HepG2 (cell line): ENCODE data around the gene EEF1AKMT4. TPM values are rescaled to one million over a fixed set of nuclear protein-coding genes. Genes with fewer than 3 reads are reported as not detected.

Experiments
- ATAC-seq: fragments of 200-7000 bp; cut with Tn5 transposase; 3 replicates; pipeline ENCODE4 v1.9.1; 2020; ENCODE audit warnings: mild to moderate bottlenecking, moderate library complexity
- BruUV-seq: library from RNA; stranded (reverse); fragments of 400-500 nt; replicated peaks from 2 replicates; lab custom pipeline; 2021; lab: Mats Ljungman, UMichigan
- CTCF ChIA-PET: fragments of 300-600 bp; formaldehyde crosslinking; extraction: SDS; loops from one replicate; lab custom pipeline; 2021; ENCODE audit warnings: low total read pairs, inconsistent platforms, low intra/inter-chr PET ratio; lab: Yijun Ruan, JAX
- POLR2A ChIA-PET: fragments of 350-600 bp; sonication (Branson Sonifier 250); formaldehyde crosslinking; loops from one replicate; lab custom pipeline; 2020; ENCODE audit warnings: antibody characterized with exemption, inconsistent platforms; lab: Yijun Ruan, JAX
- DNase-seq: peaks from one replicate; pipeline ENCODE4 v3.0.0-alpha.2; 2015; ENCODE audit warnings: low spot score
- FAIRE-seq: peaks from 3 replicates; lab custom pipeline; 2011; peaks lifted over from hg19 to GRCh38; lab: Jason Lieb, UNC
- H2AFZ ChIP-seq: one replicate; pipeline ENCODE4 v1.6.1; 2011; ENCODE audit warnings: low read length, inconsistent platforms
- H3K27ac ChIP-seq: fragments of 300-600 bp; 3 replicates; pipeline ENCODE4 v1.8.0; 2011; ENCODE audit warnings: mixed run types, mild to moderate bottlenecking, mixed read lengths, low read length, inconsistent platforms; ENCODE audit not compliant: insufficient read depth; ENCODE audit errors: extremely low read length
- H3K27me3 ChIP-seq, 2 experiments: fragments of 200-600 bp in 1 of 2; 2 replicates in 1 of 2; 3 replicates in 1 of 2; pipeline versions ENCODE4 v1.6.0 to v1.8.0; 2011; ENCODE audit warnings: low read length in 2 of 2, mild to moderate bottlenecking in 2 of 2, moderate library complexity in 2 of 2, inconsistent platforms in 1 of 2; ENCODE audit not compliant: insufficient read depth in 2 of 2, control insufficient read depth in 1 of 2
- H3K36me3 ChIP-seq, 2 experiments: fragments of 200-600 bp in 1 of 2; replicated peaks in 1 of 2; 2 replicates in 1 of 2; 3 replicates in 1 of 2; pipeline versions ENCODE4 v1.5.1 to v1.8.0; 2011; ENCODE audit warnings: low read length in 2 of 2, inconsistent platforms in 1 of 2; ENCODE audit not compliant: insufficient read depth in 2 of 2, control insufficient read depth in 1 of 2
- H3K4me1 ChIP-seq: 2 replicates; pipeline ENCODE4 v1.5.1; 2012; ENCODE audit warnings: low read length, inconsistent platforms; ENCODE audit not compliant: insufficient read depth
- H3K4me2 ChIP-seq: 2 replicates; pipeline ENCODE4 v1.6.0; 2011; ENCODE audit warnings: low read depth, low read length, inconsistent platforms
- H3K4me3 ChIP-seq, 3 experiments: fragments of 200-600 bp in 1 of 3; sonication (generic), shearing (Covaris generic) in 1 of 3; replicated peaks in 1 of 3; 2 replicates each; pipeline ENCODE4 v1.5.1; 2011 to 2016; ENCODE audit warnings: low read length in 3 of 3, inconsistent platforms in 2 of 3, low read depth in 2 of 3, mild to moderate bottlenecking in 2 of 3, control low read depth in 1 of 3, mixed read lengths in 1 of 3; ENCODE audit not compliant: insufficient read depth in 1 of 3
- H3K79me2 ChIP-seq: one replicate; pipeline ENCODE4 v1.6.1; 2011; ENCODE audit warnings: low read length, inconsistent platforms; ENCODE audit not compliant: insufficient read depth
- H3K9ac ChIP-seq: 2 replicates; pipeline ENCODE4 v1.6.0; 2011; ENCODE audit warnings: mild to moderate bottlenecking, low read depth, low read length, inconsistent platforms; ENCODE audit not compliant: insufficient read depth
- H3K9me3 ChIP-seq: 2 replicates; pipeline ENCODE4 v1.5.1; 2012; ENCODE audit warnings: mild to moderate bottlenecking, low read length
- H4K20me1 ChIP-seq: 2 replicates; pipeline ENCODE4 v1.6.0; 2011; ENCODE audit warnings: inconsistent platforms, mild to moderate bottlenecking, low read length, moderate library complexity; ENCODE audit not compliant: insufficient read depth
- ARHGAP35 ChIP-seq: sonication (generic); formaldehyde crosslinking; IDR thresholded peaks from 2 replicates; pipeline ENCODE4 v1.9.0; 2022; ENCODE audit warnings: mild to moderate bottlenecking, inconsistent platforms, moderate library complexity, missing genetic modification reagents, borderline replicate concordance
- SP5 ChIP-seq: IDR thresholded peaks from 2 replicates; pipeline ENCODE4 v1.6.1; 2016; ENCODE audit warnings: low read depth, borderline replicate concordance
- ZFP62 ChIP-seq: sonication (generic); formaldehyde crosslinking; IDR thresholded peaks from 2 replicates; pipeline ENCODE4 v1.4.0; 2020; ENCODE audit warnings: missing genetic modification reagents
- ZFP82 ChIP-seq: sonication (generic); formaldehyde crosslinking; IDR thresholded peaks from 2 replicates; pipeline ENCODE4 v1.5.1; 2020; ENCODE audit warnings: mild to moderate bottlenecking, missing genetic modification reagents, borderline replicate concordance
- ZNF24 ChIP-seq: fragments of 450-650 bp; IDR thresholded peaks from 2 replicates; pipeline ENCODE4 v1.6.1; 2017; ENCODE audit warnings: antibody characterized with exemption, mild to moderate bottlenecking
- ZNF331 ChIP-seq: sonication (generic); formaldehyde crosslinking; IDR thresholded peaks from 2 replicates; pipeline ENCODE4 v1.4.0; 2020; ENCODE audit warnings: missing genetic modification reagents
- ZNF746 ChIP-seq: sonication (generic); formaldehyde crosslinking; IDR thresholded peaks from 2 replicates; pipeline ENCODE4 v1.8.0; 2022; ENCODE audit warnings: mild to moderate bottlenecking, missing genetic modification reagents
- ZNF749 ChIP-seq: sonication (generic); formaldehyde crosslinking; IDR thresholded peaks from 2 replicates; pipeline ENCODE4 v1.8.0; 2022; ENCODE audit warnings: mild to moderate bottlenecking, missing genetic modification reagents, moderate library complexity, borderline replicate concordance
- ZNF768 ChIP-seq: sonication (generic); formaldehyde crosslinking; IDR thresholded peaks from 2 replicates; pipeline ENCODE4 v1.4.0; 2020; ENCODE audit warnings: missing genetic modification reagents
- WGBS: methylation state at CpG from one replicate; pipeline ENCODE4 v1.1.6; 2017; ENCODE audit warnings: low lambda C conversion rate; 5-methylcytosine and 5-hydroxymethylcytosine counted together
- in situ Hi-C: cut with HindIII; loops from 2 replicates; pipeline ENCODE4 v1.10.0; 2017; ENCODE audit warnings: low pct_unique_long_range_greater_than_20kb; ENCODE audit not compliant: extremely low pct_ligation_motif_present
- intact Hi-C: fragments of 100-400 bp; cut with micrococcal nuclease; formaldehyde crosslinking; loops from one replicate; pipeline ENCODE4 v1.10.0; 2022; ENCODE audit not compliant: unreplicated experiment
- polyA plus RNA-seq, 8 experiments: library from polyadenylated mRNA; depleted of rRNA in 3 of 8; stranded (reverse) in 7 of 8; unstranded in 1 of 8; fragments of >200 nt; fragmentation: Illumina TruSeq in 4 of 8; extraction: Trizol in 4 of 8; gene quantifications; 2 replicates each; pipeline versions ENCODE4 v1.2.1 to v1.2.3, GENCODE V29; 2011 to 2016; ENCODE audit warnings: low read depth in 4 of 8, missing spikeins in 1 of 8, mixed read lengths in 1 of 8; ENCODE audit not compliant: insufficient read depth in 1 of 8
- total RNA-seq, 5 experiments: library from RNA; depleted of rRNA; stranded (reverse); fragments of >200 nt; fragmentation: Illumina TruSeq; extraction: Trizol; gene quantifications; 2 replicates each; pipeline ENCODE4 v1.2.3, GENCODE V29; 2016; ENCODE audit warnings: low read depth in 1 of 5
- TF ChIP-seq, protein P1 (sequence below): sonication (generic); formaldehyde crosslinking; IDR thresholded peaks from 2 replicates; pipeline ENCODE4 v1.4.0; 2020; ENCODE audit warnings: missing genetic modification reagents, borderline replicate concordance
- TF ChIP-seq, protein P2 (sequence below): sonication (generic); formaldehyde crosslinking; conservative IDR thresholded peaks from 2 replicates; pipeline ENCODE4 v1.8.0; 2022; ENCODE audit warnings: missing genetic modification reagents

Gene EEF1AKMT4
- total and polyA plus RNA-seq, 2 of the 13 experiments (the other 11 are each of a cell fraction or from before 2014, with no cell fraction given): 13.1 to 15.8 TPM

DNA sequence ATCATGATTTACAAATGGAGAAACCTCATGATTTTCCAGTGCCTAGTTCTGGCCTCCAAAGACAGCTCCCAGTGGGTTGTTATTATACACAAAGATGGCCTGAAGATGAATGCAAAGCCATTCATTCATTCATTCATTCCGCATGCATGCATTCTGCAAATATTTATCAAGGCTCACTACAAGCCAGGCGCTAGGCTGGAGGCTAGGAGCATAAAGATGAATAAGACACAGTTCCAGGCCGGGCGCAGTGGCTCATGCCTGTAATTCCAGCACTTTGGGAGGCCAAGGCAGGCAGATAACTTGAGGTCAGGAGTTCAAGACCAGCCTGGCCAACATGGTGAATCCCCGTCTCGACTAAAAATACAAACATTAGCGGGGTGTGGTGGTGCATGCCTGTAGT, 47.1 kb downstream of the EEF1AKMT4 start:
- ATAC-seq (no peak), FAIRE-seq (no peak), DNase-seq (no peak)
- BruUV-seq: no TSS peak
- WGBS: 18% methylated on average over 7 of the region's 7 CpGs
- Histone ChIP-seq H3K79me2 (peaks cover 22% of the 10 kb centered on the region), H3K27me3 (peaks cover 0 to 2% of the 10 kb centered on the region in 2 experiments; a peak in 1 of 5 replicates), H3K36me3 (peaks cover 2 to 11% of the 10 kb centered on the region in 2 experiments; a peak in 4 of 5 replicates), H3K4me1 (peaks cover 63% of the 10 kb centered on the region), H3K27ac (no peak overlapping the region), H3K4me2 (no peak overlapping the region), H4K20me1 (no peaks in the 10 kb centered on the region), H3K4me3 (no peak overlapping the region), H2AFZ (no peak overlapping the region), H3K9me3 (no peaks in the 10 kb centered on the region), H3K9ac (no peak overlapping the region)
- intact Hi-C loops (no loop called here), in situ Hi-C loops (no loop called here)
- TF ChIP-seq ZFP82 (CRISPR knock-in tag) (no peak), ZFP62 (CRISPR knock-in tag) (no peak), ZNF24 (peak; percentile 61; the same call in 1 of the 2 replicates)
- POLR2A ChIA-PET: no interaction called here
- CTCF ChIA-PET: no interaction called here

GRCh38 chr3:184298759-184299487, 49.5 kb downstream of the EEF1AKMT4 start, which contains the start of gene PSMD2:
TSS of gene PSMD2 (plus strand) at chr3:184299241. CDS start at chr3:184299267, 26 bp downstream.
- Histone ChIP-seq H3K4me3 (peak within 1 kb of the TSS; percentile 96 to 99 (median 98)), H3K36me3 (peaks cover 17 to 34% of the 10 kb centered on the region in 2 experiments; a peak in 4 of 5 replicates), H3K9ac (peak within 1 kb of the TSS; percentile 87), H3K9me3 (no peaks in the 10 kb centered on the region), H2AFZ (peak within 1 kb of the TSS; percentile 88), H3K27me3 (no peaks in the 10 kb centered on the region; a peak in 1 of 5 replicates), H3K4me1 (peaks cover 47% of the 10 kb centered on the region), H3K79me2 (peaks cover 25% of the 10 kb centered on the region), H3K4me2 (peak within 1 kb of the TSS; percentile 94), H3K27ac (peak within 1 kb of the TSS; percentile 66), H4K20me1 (no peaks in the 10 kb centered on the region)
- POLR2A ChIA-PET: interaction anchor here (1.0 kb wide), 1 partner anchor 16 kb away, joined by 4 read pairs; no protein-coding TSS in a partner anchor
- CTCF ChIA-PET: no interaction called here
- 0% methylated on average over 15 of the region's 78 CpGs for WGBS
- DNase-seq (peak; percentile 91), ATAC-seq (peak; percentile 97), FAIRE-seq (peak; percentile 26)
- in situ Hi-C loops (no loop called here), intact Hi-C loops (loop anchor here (2.0 kb wide), 1 partner anchor 36 kb away; no protein-coding TSS in a partner anchor)
- no TSS peak for BruUV-seq
- TF ChIP-seq, protein P1, sequence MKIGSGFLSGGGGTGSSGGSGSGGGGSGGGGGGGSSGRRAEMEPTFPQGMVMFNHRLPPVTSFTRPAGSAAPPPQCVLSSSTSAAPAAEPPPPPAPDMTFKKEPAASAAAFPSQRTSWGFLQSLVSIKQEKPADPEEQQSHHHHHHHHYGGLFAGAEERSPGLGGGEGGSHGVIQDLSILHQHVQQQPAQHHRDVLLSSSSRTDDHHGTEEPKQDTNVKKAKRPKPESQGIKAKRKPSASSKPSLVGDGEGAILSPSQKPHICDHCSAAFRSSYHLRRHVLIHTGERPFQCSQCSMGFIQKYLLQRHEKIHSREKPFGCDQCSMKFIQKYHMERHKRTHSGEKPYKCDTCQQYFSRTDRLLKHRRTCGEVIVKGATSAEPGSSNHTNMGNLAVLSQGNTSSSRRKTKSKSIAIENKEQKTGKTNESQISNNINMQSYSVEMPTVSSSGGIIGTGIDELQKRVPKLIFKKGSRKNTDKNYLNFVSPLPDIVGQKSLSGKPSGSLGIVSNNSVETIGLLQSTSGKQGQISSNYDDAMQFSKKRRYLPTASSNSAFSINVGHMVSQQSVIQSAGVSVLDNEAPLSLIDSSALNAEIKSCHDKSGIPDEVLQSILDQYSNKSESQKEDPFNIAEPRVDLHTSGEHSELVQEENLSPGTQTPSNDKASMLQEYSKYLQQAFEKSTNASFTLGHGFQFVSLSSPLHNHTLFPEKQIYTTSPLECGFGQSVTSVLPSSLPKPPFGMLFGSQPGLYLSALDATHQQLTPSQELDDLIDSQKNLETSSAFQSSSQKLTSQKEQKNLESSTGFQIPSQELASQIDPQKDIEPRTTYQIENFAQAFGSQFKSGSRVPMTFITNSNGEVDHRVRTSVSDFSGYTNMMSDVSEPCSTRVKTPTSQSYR (CRISPR knock-in tag): peak; percentile 63; the same call in 1 of the 2 replicates
- TF ChIP-seq ZNF746 (CRISPR knock-in tag) (0 out of 2 replicates have a peak, but pooled peaks have one; percentile 29), ZNF749 (0 out of 2 replicates have a peak, but pooled peaks have one; percentile 25), ZNF768 (CRISPR knock-in tag) (peak; percentile 63), SP5 (CRISPR knock-in tag) (peak; percentile 72; the same call in 1 of the 2 replicates), ZNF331 (CRISPR knock-in tag) (peak; percentile 57; the same call in 1 of the 2 replicates), ZFP82 (CRISPR knock-in tag) (0 out of 2 replicates have a peak, but pooled peaks have one; percentile 40), ARHGAP35 (CRISPR knock-in tag) (peak; percentile 71; the same call in 1 of the 2 replicates)
- TF ChIP-seq, protein P2, sequence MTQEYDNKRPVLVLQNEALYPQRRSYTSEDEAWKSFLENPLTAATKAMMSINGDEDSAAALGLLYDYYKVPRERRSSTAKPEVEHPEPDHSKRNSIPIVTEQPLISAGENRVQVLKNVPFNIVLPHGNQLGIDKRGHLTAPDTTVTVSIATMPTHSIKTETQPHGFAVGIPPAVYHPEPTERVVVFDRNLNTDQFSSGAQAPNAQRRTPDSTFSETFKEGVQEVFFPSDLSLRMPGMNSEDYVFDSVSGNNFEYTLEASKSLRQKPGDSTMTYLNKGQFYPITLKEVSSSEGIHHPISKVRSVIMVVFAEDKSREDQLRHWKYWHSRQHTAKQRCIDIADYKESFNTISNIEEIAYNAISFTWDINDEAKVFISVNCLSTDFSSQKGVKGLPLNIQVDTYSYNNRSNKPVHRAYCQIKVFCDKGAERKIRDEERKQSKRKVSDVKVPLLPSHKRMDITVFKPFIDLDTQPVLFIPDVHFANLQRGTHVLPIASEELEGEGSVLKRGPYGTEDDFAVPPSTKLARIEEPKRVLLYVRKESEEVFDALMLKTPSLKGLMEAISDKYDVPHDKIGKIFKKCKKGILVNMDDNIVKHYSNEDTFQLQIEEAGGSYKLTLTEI (CRISPR knock-in tag): no peak
